C4-2B (cell line): ENCODE results near the gene DNPH1.

ENCODE experiments used
- CTCF ChIP-seq: fragments of 450-650 bp; conservative IDR thresholded peaks from 2 replicates; pipeline ENCODE4 v1.5.1; 2017; ENCODE audit warnings: mild to moderate bottlenecking
- ZFX ChIP-seq: fragments of 450-650 bp; IDR thresholded peaks from 2 replicates; pipeline ENCODE4 v1.6.1; 2017

- TF ChIP-seq CTCF, result no peak
- no peak for TF ChIP-seq ZFX
Measured at GRCh38 chr6:43231053-43231452, 1.8 kb upstream of the DNPH1 start.
